Mesothelial cell of epicardium (in vitro differentiated cells): ENCODE results near the gene TADA2B. TPM values are rescaled to one million over a fixed set of nuclear protein-coding genes. Genes with fewer than 3 reads are reported as not detected.
A peak's percentile ranks its signal among the peaks of the same experiment; 100 is the strongest.

Experiments used
- DNase-seq, 2 experiments: peaks; one replicate each; pipeline ENCODE4 v3.0.0; 2021; ENCODE audit warnings: low spot score in 2 of 2; ENCODE audit not compliant: unreplicated experiment in 2 of 2
- H3K27ac Mint-ChIP-seq: 2 replicates; pipeline ENCODE4 v1.8.0; 2021; ENCODE audit warnings: mixed read lengths
- H3K27me3 Mint-ChIP-seq: 2 replicates; pipeline ENCODE4 v1.8.0; 2021; ENCODE audit warnings: low read depth, mixed read lengths
- H3K36me3 Mint-ChIP-seq: 2 replicates; pipeline ENCODE4 v1.8.0; 2021; ENCODE audit warnings: mixed read lengths
- H3K4me1 Mint-ChIP-seq: 2 replicates; pipeline ENCODE4 v1.8.0; 2021; ENCODE audit warnings: mixed read lengths
- H3K4me3 Mint-ChIP-seq: 2 replicates; pipeline ENCODE4 v1.8.0; 2021; ENCODE audit warnings: mild to moderate bottlenecking, moderate library complexity, mixed read lengths
- H3K9me3 Mint-ChIP-seq: 2 replicates; pipeline ENCODE4 v1.8.0; 2021; ENCODE audit warnings: mixed read lengths
- total RNA-seq: library from RNA; stranded (reverse); gene quantifications from 3 replicates; pipeline ENCODE4 v1.2.1, GENCODE V29; 2021
- TF ChIP-seq, protein P1 (sequence below): fragments of 200-600 bp; sonication (generic); IDR thresholded peaks from one replicate; pipeline ENCODE4 v1.5.0; 2021; ENCODE audit warnings: antibody characterized with exemption; ENCODE audit not compliant: unreplicated experiment

The TADA2B gene
- total RNA-seq, 1 donor from 2014 or later: 17.4 TPM

DNA sequence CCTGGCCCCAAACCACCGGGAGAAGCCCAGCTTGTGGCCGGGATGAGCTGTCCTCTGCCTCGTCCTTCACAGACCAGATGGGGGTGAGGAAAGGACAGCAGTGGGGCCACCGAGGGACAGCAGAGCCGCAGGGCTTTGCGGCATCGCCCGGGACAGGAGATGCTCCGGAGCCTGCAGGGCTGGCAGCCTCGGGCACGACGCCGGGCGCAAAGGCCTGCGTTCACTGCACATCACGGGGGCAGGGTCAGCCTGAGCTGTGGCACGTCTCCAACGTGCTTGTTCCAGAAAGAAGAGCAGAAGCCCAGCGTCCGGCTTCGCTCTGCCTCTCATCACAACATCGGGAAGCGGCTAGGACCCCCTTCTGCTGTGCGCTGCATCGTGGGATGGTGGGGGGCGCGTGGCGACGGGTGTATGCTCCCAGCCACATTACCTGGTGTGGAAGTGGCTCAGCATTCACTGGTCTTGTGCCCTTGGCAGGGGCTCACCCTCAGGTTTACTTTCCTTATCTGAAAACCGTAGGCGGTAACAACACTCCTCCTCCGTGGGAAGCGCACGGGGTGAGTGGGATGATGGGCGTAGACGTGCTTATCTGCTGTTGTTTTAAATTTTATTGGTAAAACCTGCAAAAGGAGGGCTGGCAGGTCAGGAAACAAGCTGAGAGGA lies 7.4 kb downstream of the TADA2B start:
- Mint-ChIP-seq H3K9me3 (no peaks in the 10 kb centered on the region), H3K27ac (no peak overlapping the region)

DNA sequence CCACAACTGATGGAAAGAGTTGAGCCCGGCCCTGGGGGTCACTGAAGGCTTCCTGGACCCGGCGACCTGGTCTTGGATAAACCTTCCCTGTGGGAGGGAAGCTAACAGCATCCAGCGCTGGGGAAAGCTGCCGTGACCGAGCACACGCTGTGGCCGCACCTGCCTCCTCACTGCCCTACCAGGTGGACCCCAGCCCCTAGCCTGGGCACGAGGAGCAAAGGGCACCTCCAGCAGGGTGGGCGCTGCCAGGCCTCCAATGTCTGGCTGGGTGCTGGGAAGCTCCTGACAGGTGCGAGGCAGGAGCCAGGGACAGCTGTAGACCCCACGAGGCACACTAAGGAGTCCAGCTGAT lies 7.9 kb downstream of the TADA2B start:
- no peak for DNase-seq
- no peak overlapping the region for H3K4me3 Mint-ChIP-seq
- no peaks in the 10 kb centered on the region for H3K9me3 Mint-ChIP-seq
- peaks cover 8% of the 10 kb centered on the region for H3K4me1 Mint-ChIP-seq
- no peaks in the 10 kb centered on the region for H3K27me3 Mint-ChIP-seq
- H3K27ac Mint-ChIP-seq: no peak overlapping the region
- TF ChIP-seq, protein P1, sequence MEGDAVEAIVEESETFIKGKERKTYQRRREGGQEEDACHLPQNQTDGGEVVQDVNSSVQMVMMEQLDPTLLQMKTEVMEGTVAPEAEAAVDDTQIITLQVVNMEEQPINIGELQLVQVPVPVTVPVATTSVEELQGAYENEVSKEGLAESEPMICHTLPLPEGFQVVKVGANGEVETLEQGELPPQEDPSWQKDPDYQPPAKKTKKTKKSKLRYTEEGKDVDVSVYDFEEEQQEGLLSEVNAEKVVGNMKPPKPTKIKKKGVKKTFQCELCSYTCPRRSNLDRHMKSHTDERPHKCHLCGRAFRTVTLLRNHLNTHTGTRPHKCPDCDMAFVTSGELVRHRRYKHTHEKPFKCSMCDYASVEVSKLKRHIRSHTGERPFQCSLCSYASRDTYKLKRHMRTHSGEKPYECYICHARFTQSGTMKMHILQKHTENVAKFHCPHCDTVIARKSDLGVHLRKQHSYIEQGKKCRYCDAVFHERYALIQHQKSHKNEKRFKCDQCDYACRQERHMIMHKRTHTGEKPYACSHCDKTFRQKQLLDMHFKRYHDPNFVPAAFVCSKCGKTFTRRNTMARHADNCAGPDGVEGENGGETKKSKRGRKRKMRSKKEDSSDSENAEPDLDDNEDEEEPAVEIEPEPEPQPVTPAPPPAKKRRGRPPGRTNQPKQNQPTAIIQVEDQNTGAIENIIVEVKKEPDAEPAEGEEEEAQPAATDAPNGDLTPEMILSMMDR: no peak
- H3K36me3 Mint-ChIP-seq: peaks cover 15% of the 10 kb centered on the region

More for the DNA sequence above, 7.4 kb downstream of the TADA2B start:
- no peaks in the 10 kb centered on the region for H3K27me3 Mint-ChIP-seq
- H3K36me3 Mint-ChIP-seq: peaks cover 14% of the 10 kb centered on the region
- no peak for DNase-seq
- no peak overlapping the region for H3K4me3 Mint-ChIP-seq
- TF ChIP-seq, protein P1: no peak
- peaks cover 11% of the 10 kb centered on the region for H3K4me1 Mint-ChIP-seq

DNA sequence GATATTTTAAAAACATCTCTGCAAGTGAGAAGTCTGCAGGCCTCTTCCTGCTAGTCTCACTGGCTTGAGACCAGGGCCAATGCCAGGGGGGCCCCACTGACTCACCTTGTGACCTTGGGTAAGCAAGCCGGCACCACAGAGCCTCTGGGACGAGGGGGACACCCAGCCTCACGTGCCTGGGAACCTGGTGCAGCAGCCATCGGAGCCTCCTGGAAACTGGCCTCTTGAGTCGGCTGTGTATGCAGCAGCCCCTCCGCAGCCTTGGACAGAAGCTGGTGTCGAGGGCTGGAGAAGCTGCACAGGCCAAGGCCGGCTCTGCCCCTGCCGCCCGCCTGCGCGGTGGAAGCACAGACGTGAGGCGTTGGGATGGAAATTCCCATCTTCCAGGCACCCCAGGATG lies 8.7 kb downstream of the TADA2B start:
- TF ChIP-seq, protein P1: no peak
- H3K27me3 Mint-ChIP-seq: no peaks in the 10 kb centered on the region
- H3K27ac Mint-ChIP-seq: no peak overlapping the region
- H3K4me1 Mint-ChIP-seq: peaks cover 2% of the 10 kb centered on the region
- DNase-seq: no peak
- H3K36me3 Mint-ChIP-seq: peaks cover 16% of the 10 kb centered on the region
- H3K9me3 Mint-ChIP-seq: no peaks in the 10 kb centered on the region
- no peak overlapping the region for H3K4me3 Mint-ChIP-seq

DNA sequence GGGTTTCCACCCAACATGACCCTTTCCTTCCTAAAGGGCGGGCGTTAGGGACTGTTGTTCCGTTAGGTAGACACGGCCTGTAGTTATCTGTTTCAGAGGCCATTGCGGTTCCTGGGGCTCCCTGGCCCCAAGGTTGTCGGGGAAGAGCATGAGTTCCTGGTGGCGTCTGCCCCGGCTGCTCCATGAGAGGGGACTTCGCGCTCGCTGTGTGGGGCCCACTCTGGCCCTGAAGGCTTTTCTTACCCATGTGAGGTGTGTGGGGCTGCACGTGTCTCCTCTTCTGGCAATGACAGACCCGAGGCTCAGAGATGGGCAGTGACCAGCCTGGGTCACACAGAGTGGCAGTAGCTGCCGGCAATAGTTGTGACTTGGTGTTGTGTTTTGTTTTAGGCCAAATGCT lies 9.1 kb downstream of the TADA2B start:
- Mint-ChIP-seq H3K9me3 (no peaks in the 10 kb centered on the region), H3K27me3 (no peaks in the 10 kb centered on the region), H3K4me1 (peaks cover 2% of the 10 kb centered on the region), H3K27ac (peak overlapping the region; percentile 28), H3K36me3 (peaks cover 15% of the 10 kb centered on the region), H3K4me3 (no peak overlapping the region)
- TF ChIP-seq, protein P1: no peak
- no peak for DNase-seq

DNA sequence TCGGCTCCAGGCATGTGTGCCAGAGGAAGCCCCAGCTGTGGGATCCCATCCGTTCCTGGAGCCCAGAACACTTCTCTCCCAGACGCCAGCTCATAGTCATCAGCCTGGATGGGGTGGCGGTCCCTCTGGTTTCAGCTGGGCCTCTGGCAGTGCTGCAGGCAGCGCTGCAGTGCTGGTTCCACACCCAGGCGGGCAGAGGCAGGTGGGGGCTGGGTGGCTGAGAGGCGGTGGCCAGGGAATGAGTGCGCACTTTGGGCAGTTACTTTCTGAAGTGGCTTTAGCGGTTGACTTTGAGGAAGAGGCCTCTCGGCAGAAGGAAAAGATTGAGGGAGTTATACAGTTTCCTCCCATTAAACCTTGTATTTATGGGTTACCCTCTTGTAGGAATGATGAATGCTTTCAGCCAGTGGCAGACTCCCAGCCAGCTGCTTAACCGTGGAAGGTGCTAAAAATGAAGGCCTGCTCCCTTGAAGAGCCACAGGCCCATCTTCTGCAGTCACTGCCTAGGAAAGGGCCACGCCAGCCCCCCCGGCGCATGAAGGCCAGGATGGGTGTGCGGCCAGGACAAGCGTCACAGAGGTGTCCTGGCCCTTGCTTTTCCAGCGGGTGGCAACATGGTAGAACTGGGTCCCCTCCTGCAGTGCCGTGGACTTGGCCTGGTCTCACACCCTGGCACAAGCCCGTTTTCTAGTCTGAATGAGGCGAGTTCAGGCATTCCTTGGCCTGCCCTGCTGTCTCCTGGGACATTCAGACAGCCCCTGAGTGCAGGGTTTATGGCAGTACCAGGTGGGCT lies 9.9 kb downstream of the TADA2B start:
- Mint-ChIP-seq H3K4me3 (no peak overlapping the region), H3K27ac (no peak overlapping the region), H3K9me3 (no peaks in the 10 kb centered on the region), H3K27me3 (no peaks in the 10 kb centered on the region), H3K4me1 (peaks cover 2% of the 10 kb centered on the region), H3K36me3 (peaks cover 16% of the 10 kb centered on the region)
- TF ChIP-seq, protein P1: no peak
- no peak for DNase-seq
